Esophagus muscularis mucosa (tissue), 4 donors: Measurements from ENCODE around the gene AHSG. TPM values are rescaled to one million over a fixed set of nuclear protein-coding genes. Genes with fewer than 3 reads are reported as not detected.
"Not testable (repeated sequence)": the region's sequence is repeated elsewhere in the genome, so short reads cannot be mapped to it uniquely, and the experiment has no call there.

Experiments
- DNase-seq: peaks from one replicate; pipeline ENCODE4 v3.0.0-alpha.2; 2017; ENCODE audit errors: extremely low spot score
- H3K27ac ChIP-seq, 4 donors: fragments of 200-600 bp; sonication (generic); replicated peaks in 1 of 4; 1 replicate in 3 of 4; 2 replicates in 1 of 4; pipeline ENCODE4 v1.5.1; 2016 to 2019; ENCODE audit warnings: mild to moderate bottlenecking in 1 of 4
- H3K27me3 ChIP-seq, 4 donors: fragments of 200-600 bp; sonication (generic); one replicate each; pipeline versions ENCODE4 v1.5.1 to v1.6.0; 2016 to 2019
- H3K36me3 ChIP-seq, 4 donors: fragments of 200-600 bp; sonication (generic); one replicate each; pipeline ENCODE4 v1.5.1; 2016 to 2019
- H3K4me1 ChIP-seq, 4 donors: fragments of 200-600 bp; sonication (generic); one replicate each; pipeline ENCODE4 v1.5.1; 2016 to 2019
- H3K4me3 ChIP-seq, 4 donors: fragments of 200-600 bp; sonication (generic); 1 replicate in 2 of 4; 2 replicates in 2 of 4; pipeline ENCODE4 v1.5.1; 2016 to 2019; ENCODE audit warnings: mild to moderate bottlenecking in 4 of 4, moderate library complexity in 1 of 4
- H3K9me3 ChIP-seq, 4 donors: fragments of 200-600 bp; sonication (generic); 1 replicate in 3 of 4; 2 replicates in 1 of 4; pipeline ENCODE4 v1.5.1; 2016 to 2019
- CTCF ChIP-seq, 3 experiments: fragments of 200-600 bp in 2 of 3; fragments of 450-650 bp in 1 of 3; sonication (generic) in 2 of 3; IDR thresholded peaks; one replicate each; pipeline ENCODE4 v1.5.1; 2017 to 2019; ENCODE audit warnings: antibody characterized with exemption in 3 of 3, mild to moderate bottlenecking in 2 of 3, moderate library complexity in 1 of 3
- EP300 ChIP-seq: sonication (generic); formaldehyde crosslinking; IDR thresholded peaks from one replicate; pipeline ENCODE4 v1.6.1; 2017; ENCODE audit warnings: antibody characterized with exemption
- POLR2A ChIP-seq: fragments of 450-650 bp; IDR thresholded peaks from one replicate; pipeline ENCODE4 v1.6.1; 2017; ENCODE audit warnings: antibody characterized with exemption, moderate library complexity, mild to moderate bottlenecking, low read depth
- POLR2AphosphoS5 ChIP-seq, 2 donors: sonication (generic); formaldehyde crosslinking; IDR thresholded peaks; one replicate each; pipeline ENCODE4 v1.6.1; 2017; ENCODE audit warnings: antibody characterized with exemption in 2 of 2
- WGBS: methylation state at CpG from one replicate; pipeline ENCODE4 v1.1.5; 2018; 5-methylcytosine and 5-hydroxymethylcytosine counted together
- intact Hi-C: fragments of 100-400 bp; cut with DNase I; formaldehyde crosslinking; loops from one replicate; pipeline ENCODE4 v1.15.1; 2023
- total RNA-seq, 4 donors: library from RNA; depleted of rRNA; stranded (reverse); fragments of >200 nt; gene quantifications; one replicate each; pipeline versions ENCODE4 v1.1.0 to v1.2.1, GENCODE V29; 2016

Gene AHSG
- total RNA-seq, 4 donors from 2014 or later, result not detected

DNA sequence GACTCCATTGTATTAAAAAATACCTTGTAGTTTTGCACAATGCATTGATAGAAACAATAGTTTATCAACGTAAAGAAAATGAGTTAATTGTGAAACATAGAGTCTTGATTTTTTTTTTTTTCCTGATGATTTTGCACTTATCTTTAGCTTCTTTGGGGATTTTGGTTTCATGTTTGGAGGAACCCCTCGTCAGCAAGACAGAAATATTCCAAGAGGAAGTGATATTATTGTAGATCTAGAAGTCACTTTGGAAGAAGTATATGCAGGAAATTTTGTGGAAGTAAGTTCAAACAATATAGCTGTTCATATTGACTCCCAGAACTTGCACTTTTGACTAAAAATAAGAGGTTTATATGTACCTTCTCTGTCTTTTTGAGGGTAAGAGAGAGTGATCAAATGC is 35.3 kb upstream of the AHSG start:
- TF ChIP-seq CTCF (IDR thresholded peaks at IDR 0.05) (no peak), POLR2A (no peak), EP300 (no peak), POLR2AphosphoS5 (IDR thresholded peaks at IDR 0.05) (no peak)
- Histone ChIP-seq H3K27ac (no peak overlapping the region), H3K4me3 (no peak overlapping the region), H3K4me1 (no peaks in the 10 kb centered on the region), H3K27me3 (no peaks in the 10 kb centered on the region), H3K36me3 (peaks cover 33 to 96% (median 76%) of the 10 kb centered on the region in 4 donors), H3K9me3 (no peaks in the 10 kb centered on the region)
- no peak for DNase-seq
- intact Hi-C loops, result no loop called here
- WGBS, result 74% methylated on average over 2 of the region's 2 CpGs

DNA sequence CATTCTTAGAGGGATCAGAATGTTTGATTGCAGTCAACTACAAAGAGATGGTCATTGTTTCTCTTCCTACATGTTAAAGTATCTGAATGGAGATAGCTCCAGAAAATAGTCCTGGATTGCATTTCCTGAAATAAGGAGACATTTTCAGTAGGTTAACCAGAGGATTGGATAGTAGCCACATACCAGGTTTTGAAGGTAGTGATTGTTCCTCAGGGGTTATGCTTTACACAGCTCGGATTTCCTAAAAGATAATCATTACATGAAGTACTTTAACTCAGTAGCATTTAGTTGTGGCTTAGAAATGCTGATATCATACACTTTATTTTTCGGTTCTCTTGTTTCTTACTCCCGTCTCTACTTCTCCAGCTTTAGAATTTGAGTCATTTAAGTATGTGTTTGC is 32.1 kb upstream of the AHSG start:
- peaks cover 53 to 100% (median 88%) of the 10 kb centered on the region in 4 donors for H3K36me3 ChIP-seq
- DNase-seq, result no peak
- WGBS, result 88% methylated on average over 3 of the region's 3 CpGs

GRCh38 chr3:186582541-186582940 is 30.3 kb upstream of the AHSG start:
- DNase-seq, result no peak
- no peak overlapping the region for H3K4me3 ChIP-seq
- WGBS, result 93% methylated on average over 6 of the region's 6 CpGs
- H3K36me3 ChIP-seq, result peaks cover 40 to 91% (median 77%) of the 10 kb centered on the region in 4 donors
- H3K27me3 ChIP-seq, result no peaks in the 10 kb centered on the region
- no peaks in the 10 kb centered on the region for H3K9me3 ChIP-seq
- no peaks in the 10 kb centered on the region for H3K4me1 ChIP-seq
- intact Hi-C loops, result no loop called here
- no peak for TF ChIP-seq POLR2A
- TF ChIP-seq CTCF (IDR thresholded peaks at IDR 0.05), result no peak
- no peak for TF ChIP-seq EP300
- no peak for TF ChIP-seq POLR2AphosphoS5 (IDR thresholded peaks at IDR 0.05)
- H3K27ac ChIP-seq, result no peak overlapping the region

More for the DNA sequence above, 32.1 kb upstream of the AHSG start:
- TF ChIP-seq CTCF (IDR thresholded peaks at IDR 0.05) (no peak), POLR2AphosphoS5 (IDR thresholded peaks at IDR 0.05) (no peak), EP300 (no peak)
- intact Hi-C loops, result no loop called here
- Histone ChIP-seq H3K27ac (no peak overlapping the region), H3K4me3 (no peak overlapping the region), H3K9me3 (no peaks in the 10 kb centered on the region), H3K4me1 (no peaks in the 10 kb centered on the region), H3K27me3 (no peaks in the 10 kb centered on the region)

GRCh38 chr3:186583831-186584230 is 29.0 kb upstream of the AHSG start:
- H3K9me3 ChIP-seq, result no peaks in the 10 kb centered on the region
- WGBS, result 60% methylated on average over 5 of the region's 5 CpGs
- H3K4me1 ChIP-seq, result no peaks in the 10 kb centered on the region
- H3K36me3 ChIP-seq, result peaks cover 40 to 78% (median 68%) of the 10 kb centered on the region in 4 donors
- H3K27me3 ChIP-seq, result no peaks in the 10 kb centered on the region
- H3K4me3 ChIP-seq, result no peak overlapping the region
- no peak for DNase-seq
- TF ChIP-seq POLR2AphosphoS5 (IDR thresholded peaks at IDR 0.05), result no peak
- H3K27ac ChIP-seq, result no peak overlapping the region
- intact Hi-C loops, result no loop called here

- H3K9me3 ChIP-seq, H3K4me3 ChIP-seq, H3K27ac ChIP-seq, H3K27me3 ChIP-seq, DNase-seq, intact Hi-C loops, H3K4me1 ChIP-seq: not testable (repeated sequence)
- WGBS, result 81% methylated on average over 9 of the region's 9 CpGs
- peaks cover 34 to 54% (median 49%) of the 10 kb centered on the region in 4 donors for H3K36me3 ChIP-seq
Observed at GRCh38 chr3:186586245-186586644, 26.6 kb upstream of the AHSG start.

GRCh38 chr3:186587183-186587582 is 25.7 kb upstream of the AHSG start:
- Histone ChIP-seq H3K9me3 (no peaks in the 10 kb centered on the region), H3K27me3 (no peaks in the 10 kb centered on the region), H3K4me3 (no peak overlapping the region), H3K27ac (no peak overlapping the region), H3K36me3 (peaks cover 24 to 44% (median 41%) of the 10 kb centered on the region in 4 donors), H3K4me1 (no peaks in the 10 kb centered on the region)
- no peak for TF ChIP-seq POLR2A
- no peak for TF ChIP-seq CTCF (IDR thresholded peaks at IDR 0.05)
- TF ChIP-seq EP300, result no peak
- no peak for TF ChIP-seq POLR2AphosphoS5 (IDR thresholded peaks at IDR 0.05)
- no peak for DNase-seq
- intact Hi-C loops, result no loop called here
